Measurements from ENCODE around the gene PHC2.
A peak's percentile ranks its signal among the peaks of the same experiment; 100 is the strongest.

PHC2 gene

GRCh38 chr1:33388805-33389771 lies 41.8 kb downstream of the PHC2 start:
- DNase-seq (ENCODE audit: low spot score), result peak; percentile 60

GRCh38 chr1:33387625-33388024 lies 43.3 kb downstream of the PHC2 start:
- DNase-seq (ENCODE audit: low spot score), result no peak

- no peak for DNase-seq (ENCODE audit: low spot score)
Measured at GRCh38 chr1:33385251-33385650, 45.6 kb downstream of the PHC2 start.

- DNase-seq (ENCODE audit: low spot score), result no peak
Measured at GRCh38 chr1:33384040-33384812, 46.7 kb downstream of the PHC2 start.

- DNase-seq (ENCODE audit: low spot score), result no peak
Measured at GRCh38 chr1:33383489-33383888, 47.4 kb downstream of the PHC2 start.

GRCh38 chr1:33382661-33383415 lies 48.1 kb downstream of the PHC2 start:
- DNase-seq (ENCODE audit: low spot score), result peak; percentile 88

GRCh38 chr1:33381977-33382376 lies 48.9 kb downstream of the PHC2 start:
- no peak for DNase-seq (ENCODE audit: low spot score)

GRCh38 chr1:33380811-33381210 lies 50.1 kb downstream of the PHC2 start:
- DNase-seq (ENCODE audit: low spot score), result no peak

- no peak for DNase-seq (ENCODE audit: low spot score)
Measured at GRCh38 chr1:33379631-33380354, 51.1 kb downstream of the PHC2 start.

GRCh38 chr1:33378976-33379375 lies 51.9 kb downstream of the PHC2 start:
- DNase-seq (ENCODE audit: low spot score), result no peak

GRCh38 chr1:33378524-33378923 lies 52.4 kb downstream of the PHC2 start:
- DNase-seq (ENCODE audit: low spot score), result no peak

GRCh38 chr1:33377756-33378155 lies 53.1 kb downstream of the PHC2 start:
- no peak for DNase-seq (ENCODE audit: low spot score)

GRCh38 chr1:33377013-33377412 lies 53.9 kb downstream of the PHC2 start:
- no peak for DNase-seq (ENCODE audit: low spot score)

- DNase-seq (ENCODE audit: low spot score), result no peak
Measured at GRCh38 chr1:33375316-33375715, 55.6 kb downstream of the PHC2 start.

- no peak for DNase-seq (ENCODE audit: low spot score)
Measured at GRCh38 chr1:33374336-33375105, 56.4 kb downstream of the PHC2 start.

GRCh38 chr1:33373606-33374005 lies 57.3 kb downstream of the PHC2 start:
- DNase-seq (ENCODE audit: low spot score), result no peak

GRCh38 chr1:33372677-33373076 lies 58.2 kb downstream of the PHC2 start:
- DNase-seq (ENCODE audit: low spot score), result no peak

- DNase-seq (ENCODE audit: low spot score), result no peak
Measured at GRCh38 chr1:33372162-33372561, 58.7 kb downstream of the PHC2 start.

- DNase-seq (ENCODE audit: low spot score), result no peak
Measured at GRCh38 chr1:33371334-33371733, 59.6 kb downstream of the PHC2 start.

GRCh38 chr1:33370827-33371226 lies 60.1 kb downstream of the PHC2 start:
- no peak for DNase-seq (ENCODE audit: low spot score)

GRCh38 chr1:33370301-33370700 lies 60.6 kb downstream of the PHC2 start:
- DNase-seq (ENCODE audit: low spot score), result no peak
